Spleen (tissue), 7 donors: ENCODE measurements around the gene APOBR.

Experiments used
- CTCF ChIP-seq, 11 experiments: fragments of 200-600 bp in 7 of 11; fragments of 450-650 bp in 4 of 11; sonication (generic) in 4 of 11; IDR thresholded peaks in 8 of 11; conservative IDR thresholded peaks in 3 of 11; 1 replicate in 7 of 11; 2 replicates in 4 of 11; pipeline versions ENCODE4 v1.4.0 to v1.8.0; 2016 to 2021; ENCODE audit warnings: antibody characterized with exemption in 11 of 11, inconsistent platforms in 4 of 11, mild to moderate bottlenecking in 1 of 11
- POLR2A ChIP-seq, 3 donors: fragments of 450-650 bp; IDR thresholded peaks; one replicate each; pipeline ENCODE4 v1.5.1; 2017; ENCODE audit warnings: antibody characterized with exemption in 3 of 3, mild to moderate bottlenecking in 1 of 3
- donor health status: DM: no; HTN: no; CAD: no; lungs with moderate emphysema.
- donor health status: DM: no; HTN: no; CAD: no.
- donor health status: DM: no; HTN: no; CAD: no.

GRCh38 chr16:28522792-28523191 is 28.3 kb downstream of the APOBR start:
- no peak for TF ChIP-seq CTCF (IDR thresholded peaks at IDR 0.05 in 8 of 11, conservative IDR thresholded peaks at IDR 0.05 in 3 of 11)
- TF ChIP-seq POLR2A (IDR thresholded peaks at IDR 0.05) = no peak
